Lung (tissue), 12 donors: ENCODE data around the gene CCNB3. TPM values are rescaled to one million over a fixed set of nuclear protein-coding genes. Genes with fewer than 3 reads are reported as not detected.

ENCODE experiments used
- ATAC-seq: fragments of 200-7000 bp; cut with Tn5 transposase; one replicate; pipeline ENCODE4 v1.9.1; 2020; ENCODE audit warnings: moderate number of reproducible peaks; ENCODE audit not compliant: insufficient read depth, low FRiP score
- DNase-seq, 3 donors: peaks; one replicate each; pipeline ENCODE4 v3.0.0-alpha.2; 2013 to 2017
- H3K27ac ChIP-seq, 2 donors: one replicate each; pipeline ENCODE4 v1.5.1; 2013; ENCODE audit warnings: mild to moderate bottlenecking in 2 of 2, moderate library complexity in 2 of 2, control low read depth in 1 of 2, inconsistent platforms in 1 of 2, low read depth in 1 of 2, low read length in 1 of 2
- H3K27me3 ChIP-seq, 3 donors: one replicate each; pipeline ENCODE4 v1.5.1; 2013; ENCODE audit warnings: low read length in 2 of 3; ENCODE audit not compliant: control insufficient read depth in 3 of 3, insufficient read depth in 3 of 3
- H3K36me3 ChIP-seq, 4 donors: one replicate each; pipeline ENCODE4 v1.5.1; 2013; ENCODE audit warnings: low read length in 4 of 4, mild to moderate bottlenecking in 1 of 4, moderate library complexity in 1 of 4; ENCODE audit not compliant: control insufficient read depth in 4 of 4, insufficient read depth in 4 of 4
- H3K4me1 ChIP-seq, 5 donors: one replicate each; pipeline ENCODE4 v1.5.1; 2013; ENCODE audit warnings: low read length in 5 of 5, mild to moderate bottlenecking in 2 of 5, moderate library complexity in 1 of 5; ENCODE audit not compliant: control insufficient read depth in 5 of 5, insufficient read depth in 5 of 5
- H3K4me3 ChIP-seq: one replicate; pipeline ENCODE4 v1.5.1; 2013; ENCODE audit warnings: mild to moderate bottlenecking, control low read depth, moderate library complexity
- H3K9ac ChIP-seq, 2 donors: one replicate each; pipeline ENCODE4 v1.5.1; 2013; ENCODE audit warnings: low read length in 2 of 2, control low read depth in 1 of 2; ENCODE audit not compliant: insufficient read depth in 1 of 2
- H3K9me3 ChIP-seq, 4 donors: one replicate each; pipeline ENCODE4 v1.5.1; 2013; ENCODE audit warnings: low read length in 3 of 4, mild to moderate bottlenecking in 1 of 4, moderate library complexity in 1 of 4; ENCODE audit not compliant: control insufficient read depth in 4 of 4, insufficient read depth in 3 of 4
- WGBS, 2 donors: extraction: QIAGEN DNeasy Blood & Tissue Kit; methylation state at CpG; one replicate each; pipeline ENCODE4 v1.1.7; 2013; 5-methylcytosine and 5-hydroxymethylcytosine counted together
- polyA plus RNA-seq, 2 donors: library from polyadenylated mRNA; stranded (reverse); fragments of 200-250 nt; gene quantifications; one replicate each; pipeline ENCODE4 v1.2.1, GENCODE V29; 2013
- total RNA-seq, 2 donors: library from RNA; depleted of rRNA in 1 of 2; stranded (reverse); fragments of >200 nt in 1 of 2; gene quantifications; one replicate each; pipeline ENCODE4 v1.2.1, GENCODE V29; 2014 to 2021
- TF ChIP-seq, protein P1 (sequence below): IDR thresholded peaks from 2 replicates; pipeline ENCODE4 v1.5.1; 2012; ENCODE audit warnings: mild to moderate bottlenecking; ENCODE audit errors: control extremely low read depth, extremely low read depth
- donor health status: control.
- donor health status: control.
- donor health status: Bipolar disorder and iron deficiency.
- donor health status: healthy.
- donor health status: DM: yes; HTN: yes; CAD: no.

CCNB3 gene
- total and polyA plus RNA-seq, 4 donors, result 0.49 to 1.3 (median 0.59) TPM

DNA sequence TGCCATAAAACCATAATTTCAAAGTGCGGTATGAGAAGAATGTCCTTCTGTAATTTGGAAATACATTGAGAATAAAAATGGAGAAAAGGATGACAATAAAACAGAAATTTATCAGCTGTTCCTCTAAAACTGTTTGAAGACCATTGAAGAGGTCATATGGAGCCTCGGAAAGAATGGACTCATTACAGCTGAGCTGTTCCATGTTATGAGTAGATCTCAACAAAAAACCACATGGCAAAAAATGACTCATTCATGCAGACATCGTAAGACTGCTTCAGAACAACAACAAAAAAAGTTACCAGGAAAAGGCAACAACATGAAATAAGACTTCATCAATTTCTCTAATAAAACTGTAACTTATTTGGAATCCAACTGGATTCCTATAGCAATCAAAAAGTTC lies 43.4 kb upstream of the CCNB3 start:
- no peak overlapping the region for H3K27ac ChIP-seq
- no peaks in the 10 kb centered on the region for H3K4me1 ChIP-seq

DNA sequence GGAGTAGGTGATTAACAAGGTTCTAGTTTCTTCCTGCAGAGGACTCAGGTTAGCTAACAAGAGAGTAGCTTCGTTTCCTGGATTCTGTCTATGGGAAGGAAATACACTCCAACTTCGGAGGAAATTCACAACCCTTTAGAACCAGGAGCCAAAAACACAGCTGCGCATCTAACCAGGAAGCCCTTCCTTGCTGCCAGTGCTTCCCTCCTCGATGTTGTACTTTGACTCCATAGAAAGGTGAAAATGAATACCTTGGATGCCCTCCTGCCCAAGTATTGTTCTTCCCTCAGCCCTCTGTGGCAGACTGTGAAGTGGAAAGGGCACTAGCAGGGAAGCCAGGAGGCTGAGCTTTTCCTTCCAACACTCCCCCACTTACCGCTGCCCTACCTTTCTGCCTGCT lies 38.8 kb upstream of the CCNB3 start:
- Histone ChIP-seq H3K9ac (no peak overlapping the region), H3K36me3 (no peaks in the 10 kb centered on the region), H3K9me3 (no peaks in the 10 kb centered on the region), H3K4me1 (no peaks in the 10 kb centered on the region), H3K27me3 (peaks cover 0 to 9% (median 4%) of the 10 kb centered on the region in 3 donors), H3K27ac (no peak overlapping the region), H3K4me3 (no peak overlapping the region)
- DNase-seq (no peak), ATAC-seq (no peak)
- 70 to 81% methylated on average over 5 of the region's 5 CpGs for WGBS, 2 donors
- TF ChIP-seq, protein P1, sequence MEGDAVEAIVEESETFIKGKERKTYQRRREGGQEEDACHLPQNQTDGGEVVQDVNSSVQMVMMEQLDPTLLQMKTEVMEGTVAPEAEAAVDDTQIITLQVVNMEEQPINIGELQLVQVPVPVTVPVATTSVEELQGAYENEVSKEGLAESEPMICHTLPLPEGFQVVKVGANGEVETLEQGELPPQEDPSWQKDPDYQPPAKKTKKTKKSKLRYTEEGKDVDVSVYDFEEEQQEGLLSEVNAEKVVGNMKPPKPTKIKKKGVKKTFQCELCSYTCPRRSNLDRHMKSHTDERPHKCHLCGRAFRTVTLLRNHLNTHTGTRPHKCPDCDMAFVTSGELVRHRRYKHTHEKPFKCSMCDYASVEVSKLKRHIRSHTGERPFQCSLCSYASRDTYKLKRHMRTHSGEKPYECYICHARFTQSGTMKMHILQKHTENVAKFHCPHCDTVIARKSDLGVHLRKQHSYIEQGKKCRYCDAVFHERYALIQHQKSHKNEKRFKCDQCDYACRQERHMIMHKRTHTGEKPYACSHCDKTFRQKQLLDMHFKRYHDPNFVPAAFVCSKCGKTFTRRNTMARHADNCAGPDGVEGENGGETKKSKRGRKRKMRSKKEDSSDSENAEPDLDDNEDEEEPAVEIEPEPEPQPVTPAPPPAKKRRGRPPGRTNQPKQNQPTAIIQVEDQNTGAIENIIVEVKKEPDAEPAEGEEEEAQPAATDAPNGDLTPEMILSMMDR, result no peak

More for the DNA sequence above, 43.4 kb upstream of the CCNB3 start:
- TF ChIP-seq, protein P1, result no peak
- Histone ChIP-seq H3K9me3 (no peaks in the 10 kb centered on the region), H3K9ac (no peak overlapping the region), H3K36me3 (no peaks in the 10 kb centered on the region), H3K4me3 (no peak overlapping the region), H3K27me3 (peaks cover 0 to 8% (median 0%) of the 10 kb centered on the region in 3 donors)
- WGBS, 2 donors, result 84 to 87% methylated on average over 3 of the region's 3 CpGs
- DNase-seq (no peak), ATAC-seq (no peak)

DNA sequence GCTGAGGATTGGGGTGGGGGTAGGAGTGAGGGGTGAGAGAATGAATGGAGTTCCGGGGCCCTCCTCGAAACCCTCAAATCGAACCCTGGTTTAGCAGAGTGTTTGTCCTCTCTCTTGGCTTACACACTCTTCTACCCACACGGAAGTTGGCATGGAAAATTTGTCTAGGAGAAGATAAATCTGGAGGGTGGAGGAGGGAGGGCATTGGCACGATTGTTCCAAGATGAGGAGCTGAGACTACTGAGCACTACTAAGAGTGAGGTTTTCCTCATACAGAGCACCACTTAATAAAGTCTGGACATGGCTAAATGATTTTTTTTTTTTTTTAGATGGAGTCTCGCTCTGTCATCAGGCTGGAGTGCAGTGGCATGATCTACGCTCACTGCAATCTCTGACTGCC lies 37.2 kb upstream of the CCNB3 start:
- no peaks in the 10 kb centered on the region for H3K4me1 ChIP-seq
- H3K4me3 ChIP-seq, result no peak overlapping the region
- H3K36me3 ChIP-seq, result no peaks in the 10 kb centered on the region
- H3K9me3 ChIP-seq, result peaks cover 0 to 3% (median 0%) of the 10 kb centered on the region in 4 donors
- H3K27me3 ChIP-seq, result peaks cover 0 to 5% (median 4%) of the 10 kb centered on the region in 3 donors
- no peak overlapping the region for H3K27ac ChIP-seq
- 66 to 72% methylated on average over 7 of the region's 7 CpGs for WGBS, 2 donors
- ATAC-seq (no peak), DNase-seq (no peak)
- TF ChIP-seq, protein P1, result no peak
- H3K9ac ChIP-seq, result no peak overlapping the region

DNA sequence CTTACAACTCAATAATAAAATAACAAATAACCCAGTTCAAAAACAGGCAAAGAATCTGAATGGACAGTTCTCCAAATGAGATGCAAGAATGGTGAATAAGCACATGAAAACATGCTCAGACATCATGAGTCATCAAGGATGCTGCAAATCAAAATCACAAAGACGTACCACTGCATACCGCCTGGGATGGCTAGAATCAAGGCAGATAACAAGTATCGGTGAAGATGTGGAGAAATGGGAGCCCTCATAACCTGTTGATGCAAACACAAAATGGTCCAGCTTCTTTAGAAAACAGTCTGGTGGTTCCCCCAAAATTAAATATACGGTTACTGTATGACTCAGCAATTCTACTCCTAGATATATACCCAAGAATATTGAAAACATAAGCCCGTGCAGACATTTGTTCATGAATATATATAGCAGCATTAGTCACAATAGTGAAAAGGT lies 36.3 kb upstream of the CCNB3 start:
- no peak overlapping the region for H3K27ac ChIP-seq
- no peaks in the 10 kb centered on the region for H3K4me1 ChIP-seq
- H3K36me3 ChIP-seq, result no peaks in the 10 kb centered on the region
- whole genome bisulfite sequencing, 2 donors, result 40 to 68% methylated on average over 5 of the region's 5 CpGs
- no peak overlapping the region for H3K4me3 ChIP-seq
- TF ChIP-seq, protein P1, result no peak
- DNase-seq (no peak), ATAC-seq (no peak)
- H3K9ac ChIP-seq, result no peak overlapping the region
- peaks cover 0 to 3% (median 0%) of the 10 kb centered on the region in 4 donors for H3K9me3 ChIP-seq
- H3K27me3 ChIP-seq, result peaks cover 0 to 5% (median 4%) of the 10 kb centered on the region in 3 donors
